Ureter (tissue), 1 donor: ENCODE measurements around the gene CREB5. TPM values are rescaled to one million over a fixed set of nuclear protein-coding genes. Genes with fewer than 3 reads are reported as not detected.
"Not testable (repeated sequence)": the region's sequence is repeated elsewhere in the genome, so short reads cannot be mapped to it uniquely, and the experiment has no call there.

Source experiments
- DNase-seq: peaks from one replicate; pipeline ENCODE4 v3.0.0-alpha.2; 2020; ENCODE audit warnings: low spot score
- total RNA-seq: library from RNA; stranded (reverse); gene quantifications from one replicate; pipeline ENCODE4 v1.2.4, GENCODE V29; 2023
- donor health status: DM: yes; HTN: yes; CAD: no.

CREB5 gene
- total RNA-seq, 1 donor from 2014 or later: 10.6 TPM

DNA sequence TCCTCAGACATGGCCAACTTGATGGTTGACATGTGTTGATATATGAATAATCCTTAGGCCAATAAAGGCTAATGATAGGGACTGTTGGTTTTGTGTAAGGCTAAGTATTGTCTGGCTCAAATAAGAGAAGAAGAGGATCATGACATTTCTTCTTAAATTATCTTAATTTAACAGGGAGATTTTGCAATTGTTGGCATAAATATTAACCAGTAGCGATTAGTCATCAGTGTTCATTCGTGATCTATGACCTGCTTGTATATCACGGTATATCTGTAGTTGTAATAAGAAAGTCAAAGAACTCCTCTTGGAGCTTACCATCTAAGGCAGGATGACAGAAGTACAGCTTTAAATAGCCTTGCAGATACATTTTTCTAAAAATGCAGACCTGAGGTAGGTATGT, 196.4 kb downstream of the CREB5 start:
- no peak for DNase-seq

DNA sequence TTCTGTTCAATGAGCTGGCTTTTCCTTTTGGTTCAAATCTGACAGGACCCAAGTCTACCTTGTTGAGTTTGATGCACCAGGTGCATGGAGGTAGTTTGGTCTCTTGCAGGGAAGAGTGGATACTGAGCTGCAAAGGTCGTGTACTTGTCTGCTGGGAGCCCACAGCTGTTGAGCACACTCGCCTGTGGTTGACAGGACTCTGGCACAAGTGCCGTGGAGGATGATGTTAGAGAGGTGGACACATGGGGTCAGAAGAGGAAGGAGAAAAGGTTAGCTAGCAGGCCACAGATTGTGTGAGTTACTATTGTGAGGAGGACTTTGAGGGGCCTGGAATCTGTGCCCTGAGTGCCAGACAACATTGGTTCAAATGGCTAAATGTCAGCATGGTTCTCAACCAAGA, 197.3 kb downstream of the CREB5 start:
- no peak for DNase-seq

DNA sequence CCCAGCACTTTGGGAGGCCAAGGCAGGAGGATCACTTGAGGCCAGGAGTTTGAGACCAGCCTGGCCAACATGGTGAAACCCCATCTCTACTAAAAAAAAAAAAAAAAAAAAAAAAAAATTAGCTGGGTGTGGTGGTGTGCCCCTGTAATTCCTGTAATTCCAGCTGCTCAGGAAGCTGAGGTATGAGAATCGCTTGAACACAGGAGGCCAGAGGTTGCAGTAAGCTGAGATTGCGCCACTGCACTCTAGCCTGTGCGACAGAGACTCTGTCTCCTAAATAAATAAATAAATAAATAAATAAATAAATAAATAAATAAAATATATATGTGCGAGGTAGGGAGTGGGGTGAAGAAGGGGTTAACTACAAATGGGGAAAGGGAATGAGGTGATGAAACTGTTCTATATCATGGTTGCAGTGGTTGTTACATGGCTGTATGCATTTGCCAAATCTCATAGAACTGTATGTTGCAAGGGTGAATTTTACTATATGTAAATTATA, 199.1 kb downstream of the CREB5 start:
- DNase-seq: not testable (repeated sequence)

DNA sequence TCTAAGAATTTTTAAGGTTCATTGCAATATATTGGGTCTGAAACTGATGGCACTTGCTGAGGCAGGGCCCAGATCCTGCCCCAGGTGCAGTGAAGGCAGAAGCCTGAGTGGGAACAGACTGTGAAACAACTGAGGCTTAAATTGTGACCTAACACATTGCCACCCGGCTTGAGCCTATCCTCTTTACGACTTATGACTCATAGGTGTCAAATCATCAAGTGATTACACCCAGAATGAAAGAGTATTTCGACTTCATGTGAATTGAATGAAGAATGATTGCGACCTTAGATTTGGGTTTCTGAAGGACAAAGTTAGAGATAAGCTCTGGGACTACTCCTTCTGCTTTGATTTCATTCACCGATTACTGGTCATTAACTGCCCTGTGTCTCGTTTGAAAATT, 200.9 kb downstream of the CREB5 start:
- no peak for DNase-seq

DNA sequence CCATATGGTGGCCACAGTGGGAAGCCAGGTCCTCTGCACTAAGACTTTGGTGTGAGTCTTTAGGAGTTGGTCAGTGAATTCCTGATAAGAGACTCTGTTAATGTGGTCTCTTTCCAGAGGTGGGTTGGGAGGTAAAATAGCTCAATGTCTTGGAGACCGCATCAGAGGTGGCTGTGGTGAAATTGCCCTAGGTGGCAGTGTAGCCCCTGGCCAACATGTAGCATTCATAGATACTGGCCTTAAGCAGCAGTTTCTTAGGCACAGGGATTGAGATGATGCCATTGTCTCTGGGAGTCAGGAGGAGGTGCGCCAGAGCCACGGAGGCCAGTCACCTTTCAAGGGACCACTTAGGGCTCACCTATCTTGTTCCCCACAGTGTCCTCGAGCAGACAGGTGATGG, 202.8 kb downstream of the CREB5 start:
- DNase-seq: no peak

DNA sequence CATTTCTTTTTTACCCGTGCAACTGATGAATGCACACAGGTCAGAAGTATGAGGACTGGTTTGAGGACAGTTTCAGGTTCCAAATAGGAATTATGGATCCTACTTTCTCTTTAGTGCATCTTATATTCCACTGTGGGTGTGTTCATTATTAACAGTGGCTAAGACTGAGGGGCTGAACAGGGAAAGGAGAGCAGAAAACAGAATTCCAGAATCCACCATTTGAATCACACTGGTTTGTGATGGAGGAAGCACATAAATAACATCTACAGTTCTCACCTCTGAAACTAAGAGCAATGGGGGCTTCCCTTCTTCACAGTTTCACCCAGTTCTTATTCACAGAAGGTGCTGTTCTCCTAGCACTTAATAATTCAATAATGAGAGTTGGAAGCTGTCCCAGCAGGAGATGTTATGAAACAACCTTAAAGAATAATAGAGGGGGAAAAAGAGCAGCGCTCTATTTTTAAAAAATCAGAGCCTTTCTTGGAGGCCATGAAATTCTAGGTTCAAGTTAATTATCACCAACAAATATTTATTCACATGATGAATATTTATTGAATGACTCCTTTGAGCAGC, 205.1 kb downstream of the CREB5 start:
- no peak for DNase-seq

DNA sequence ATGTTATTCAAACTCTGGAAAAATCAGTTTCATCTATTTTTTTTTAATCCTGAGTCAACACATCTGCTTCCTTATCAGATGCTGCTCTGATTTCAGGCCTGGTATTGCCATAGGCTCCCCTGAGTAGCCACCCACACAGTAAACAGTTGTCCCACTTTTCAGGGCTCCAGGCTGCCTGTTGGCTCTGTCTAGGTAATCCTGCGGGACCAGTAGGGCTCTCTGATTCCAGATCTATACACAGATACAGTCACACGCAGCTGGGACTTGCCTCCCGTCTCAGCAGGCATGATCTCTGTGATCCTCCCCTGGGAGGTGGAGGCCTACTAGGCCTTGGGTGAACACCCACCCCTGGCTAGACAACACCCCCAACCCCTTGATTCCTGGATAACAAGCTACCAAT, 206.1 kb downstream of the CREB5 start:
- no peak for DNase-seq

DNA sequence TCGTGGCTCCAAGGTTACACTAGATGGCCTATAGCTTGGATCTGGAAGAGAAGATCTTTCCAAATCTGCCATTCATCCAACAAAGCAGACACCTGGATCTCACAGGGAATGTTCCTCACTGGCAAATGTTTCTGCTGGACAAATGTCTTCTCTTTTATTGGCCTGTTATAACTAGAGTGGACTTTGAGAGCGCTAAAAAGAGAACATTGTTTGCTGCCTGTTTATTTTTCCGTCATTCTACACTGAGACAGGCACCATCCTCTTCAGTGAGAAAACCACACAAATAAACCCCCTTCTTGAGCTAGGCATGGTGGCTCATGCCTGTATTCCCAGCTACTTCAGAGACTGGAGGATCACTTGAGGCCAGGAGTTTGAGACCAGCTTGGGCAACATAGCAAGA, 206.9 kb downstream of the CREB5 start:
- DNase-seq: no peak

DNA sequence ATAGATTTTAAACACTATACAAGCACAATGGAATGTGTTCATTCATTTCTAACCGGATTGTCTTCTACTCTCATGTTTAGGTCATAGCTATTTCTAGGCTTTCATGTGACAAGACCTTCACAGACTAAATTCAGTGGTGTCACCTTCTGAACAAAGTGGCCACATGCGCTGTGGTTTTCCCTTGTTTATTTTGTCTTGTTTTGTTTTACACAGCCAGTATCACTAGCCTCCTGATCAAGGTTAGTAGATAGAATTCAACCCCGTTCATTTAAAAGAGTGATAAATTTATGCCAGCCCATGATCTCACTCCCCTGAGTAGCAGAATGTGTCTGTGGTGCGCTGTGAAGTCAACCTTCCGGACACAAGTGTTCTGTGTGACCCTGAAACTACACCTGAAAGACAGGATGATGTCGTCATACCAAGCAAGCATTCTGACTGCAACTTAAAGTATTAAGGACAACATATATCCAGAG, 209.1 kb downstream of the CREB5 start:
- no peak for DNase-seq

DNA sequence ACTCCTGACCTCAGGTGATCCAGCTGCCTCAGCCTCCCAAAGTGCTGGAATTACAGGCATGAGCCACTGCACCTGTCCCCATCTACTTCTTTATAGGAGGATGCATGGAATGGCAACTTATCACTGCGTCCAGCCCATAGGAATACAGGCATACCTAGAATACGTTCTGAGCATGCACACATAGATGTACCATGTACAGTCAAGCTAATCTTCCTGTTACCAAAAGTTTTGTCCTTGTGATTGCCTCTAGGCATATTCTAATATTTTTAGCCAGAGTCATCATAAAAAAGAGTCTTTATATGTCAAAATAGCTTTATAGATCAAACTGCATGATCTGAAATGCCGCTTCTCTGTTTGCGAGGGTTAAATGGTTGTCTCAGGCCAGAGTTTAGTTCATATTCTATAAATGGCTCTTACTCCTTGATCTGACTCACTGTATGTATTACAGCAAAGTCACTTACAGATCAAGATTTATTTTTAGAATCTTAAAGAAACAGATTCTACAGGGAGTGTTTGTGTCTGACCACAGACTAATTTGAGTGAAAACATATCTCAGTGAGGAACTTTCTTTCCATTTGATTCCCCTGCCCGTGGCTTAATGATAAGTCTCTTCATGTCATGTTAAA, 210.9 kb downstream of the CREB5 start:
- DNase-seq: no peak

DNA sequence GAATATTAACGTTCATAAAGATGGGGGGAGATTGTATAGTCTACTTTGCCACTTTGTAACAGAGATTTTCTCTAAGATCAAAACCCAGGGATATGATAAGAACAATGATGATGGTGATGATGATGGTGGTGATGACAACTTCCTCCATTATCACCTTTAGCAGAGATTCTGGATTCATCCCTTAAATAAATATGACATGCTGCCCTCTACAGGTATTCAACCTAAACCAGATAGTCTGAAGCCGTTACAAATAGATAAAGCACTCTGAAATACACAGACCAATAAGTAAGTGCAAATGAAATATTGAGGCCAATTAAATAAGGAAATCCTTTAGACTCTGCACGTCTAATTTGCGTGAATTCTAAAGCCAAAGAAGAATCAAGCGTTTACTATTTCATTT, 211.5 kb downstream of the CREB5 start:
- no peak for DNase-seq

DNA sequence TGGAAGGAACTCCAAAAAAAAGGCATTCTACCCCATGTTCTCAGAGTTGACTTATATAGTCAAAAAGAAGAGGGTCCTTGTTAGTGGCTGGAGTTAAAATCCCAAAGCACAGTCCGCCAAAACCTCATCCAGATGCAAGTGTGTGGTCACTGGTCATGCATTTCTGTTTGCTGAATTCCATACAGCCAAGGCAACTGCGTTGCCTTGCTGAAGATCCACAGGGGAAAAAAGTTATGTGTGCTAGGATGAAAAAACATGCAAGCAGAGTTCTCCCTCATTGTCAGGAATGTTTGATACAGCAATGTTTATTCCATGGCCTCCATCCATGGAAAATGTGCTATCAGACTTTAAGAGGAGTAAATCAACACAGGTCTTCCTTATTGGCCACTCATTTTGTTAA, 213.1 kb downstream of the CREB5 start:
- DNase-seq: no peak

DNA sequence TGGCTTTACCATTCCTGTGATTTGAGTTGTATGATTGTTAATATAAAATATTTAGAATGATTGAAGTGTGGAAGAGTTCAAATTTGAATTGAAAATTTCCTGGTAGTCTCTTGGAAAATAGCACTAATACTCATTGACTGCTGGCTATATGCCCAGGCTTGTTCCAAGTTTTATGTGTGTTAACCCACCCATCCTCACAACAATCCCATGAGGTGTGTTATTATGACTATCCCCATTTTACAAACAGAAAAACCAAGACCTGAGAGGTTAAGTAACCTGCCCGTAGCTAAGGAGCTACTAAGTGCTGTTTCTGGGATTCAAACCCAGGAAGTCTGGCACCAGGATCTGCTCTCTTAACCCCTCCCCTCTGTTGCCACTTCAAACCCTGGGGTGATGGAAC, 213.9 kb downstream of the CREB5 start:
- DNase-seq: no peak

DNA sequence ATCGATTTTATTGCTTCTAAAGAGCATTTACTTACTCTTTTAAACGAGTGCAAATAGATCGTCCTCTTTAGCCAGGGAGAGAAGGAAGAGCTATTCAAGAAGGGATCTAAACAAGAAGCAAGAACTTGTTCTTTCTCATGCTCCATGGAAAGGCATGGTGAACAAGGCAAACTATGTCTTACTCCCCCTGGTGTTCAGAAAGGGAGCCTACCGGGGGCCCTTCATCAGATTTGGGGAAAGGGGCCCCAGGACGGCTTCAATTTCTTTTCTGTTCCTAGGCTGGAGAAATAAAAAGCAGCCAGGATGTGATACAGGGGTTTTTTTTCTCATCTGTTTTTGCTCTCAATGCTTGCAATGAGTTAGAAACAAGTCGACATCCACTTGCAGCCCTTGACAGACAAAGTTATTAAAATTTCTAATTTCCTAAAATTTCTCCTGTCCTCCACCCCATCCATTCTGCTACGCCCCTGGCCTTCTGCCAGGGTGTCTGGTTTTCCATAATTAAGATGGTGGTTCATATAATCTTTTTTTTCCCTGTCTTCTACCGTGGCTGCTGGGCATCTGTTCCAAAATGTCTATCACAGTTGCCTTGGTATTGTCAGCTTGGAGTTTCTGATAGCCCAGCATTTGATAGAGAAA, 214.4 kb downstream of the CREB5 start:
- DNase-seq: no peak

DNA sequence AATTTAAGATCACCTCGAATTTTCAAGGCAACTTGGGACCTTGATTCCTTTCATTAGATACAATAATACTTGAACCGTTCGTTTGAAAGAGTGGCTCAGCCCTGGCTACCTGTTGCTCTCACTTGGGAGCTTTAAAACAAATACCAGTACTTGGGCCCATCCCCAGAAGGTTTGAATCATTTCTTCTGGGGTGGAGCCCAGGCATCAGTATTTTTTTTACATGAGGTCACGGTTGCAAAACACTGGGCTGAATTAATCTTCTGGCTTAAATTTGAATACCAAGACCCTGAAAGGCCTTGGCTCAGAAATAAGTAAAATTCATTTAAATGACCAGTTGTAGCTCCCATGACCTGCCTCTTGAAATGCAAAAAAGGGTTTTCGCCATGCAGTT, 214.9 kb downstream of the CREB5 start:
- DNase-seq: no peak

DNA sequence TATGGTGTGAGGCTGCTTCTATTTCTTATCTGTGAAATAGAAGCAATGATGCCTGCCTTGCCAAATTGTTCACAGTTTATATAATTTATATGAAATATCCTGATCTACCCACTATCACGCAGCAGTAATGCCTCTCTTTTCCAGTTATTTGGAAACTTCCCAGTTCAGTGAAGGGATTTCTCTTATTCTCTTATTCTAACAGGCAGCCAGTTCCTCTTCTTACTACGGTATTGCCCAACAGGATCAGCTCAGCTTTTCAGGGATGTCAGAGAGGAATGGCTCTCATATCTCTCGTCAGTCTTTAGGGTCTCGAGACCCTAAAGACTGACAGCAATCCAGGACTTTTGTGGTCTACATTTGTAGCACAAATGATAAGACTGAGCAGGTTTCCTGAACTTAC, 215.6 kb downstream of the CREB5 start:
- no peak for DNase-seq

DNA sequence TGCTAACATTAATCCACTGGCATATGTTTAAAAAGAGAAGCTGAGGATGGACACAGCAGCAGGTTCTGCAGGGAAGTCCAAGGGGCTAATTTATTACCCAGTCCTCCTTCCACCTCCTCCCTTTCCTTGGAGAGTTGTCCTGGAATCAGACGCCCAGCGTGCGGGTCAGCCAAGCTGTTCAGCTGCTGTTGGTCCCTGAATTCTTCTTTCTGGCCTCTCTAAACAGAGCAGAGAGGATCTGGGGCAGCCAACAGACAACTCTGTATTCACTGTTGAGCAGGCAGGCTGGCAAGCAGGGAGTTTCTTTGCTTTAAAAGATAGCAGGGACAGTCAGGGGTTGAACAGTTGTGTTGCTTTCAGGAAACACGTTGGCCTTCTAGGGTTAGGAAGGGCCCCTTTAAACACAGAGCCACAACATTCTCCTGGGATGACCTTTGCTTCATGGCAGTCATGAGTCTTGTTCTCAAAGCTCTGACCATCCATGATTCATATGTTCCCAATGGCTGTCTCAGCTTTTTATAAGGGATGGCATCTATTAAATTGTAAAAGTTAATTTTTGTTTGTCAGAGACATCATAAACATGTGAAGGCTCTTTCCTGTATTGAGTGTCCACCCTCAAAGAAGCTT, 217.0 kb downstream of the CREB5 start:
- DNase-seq: no peak

DNA sequence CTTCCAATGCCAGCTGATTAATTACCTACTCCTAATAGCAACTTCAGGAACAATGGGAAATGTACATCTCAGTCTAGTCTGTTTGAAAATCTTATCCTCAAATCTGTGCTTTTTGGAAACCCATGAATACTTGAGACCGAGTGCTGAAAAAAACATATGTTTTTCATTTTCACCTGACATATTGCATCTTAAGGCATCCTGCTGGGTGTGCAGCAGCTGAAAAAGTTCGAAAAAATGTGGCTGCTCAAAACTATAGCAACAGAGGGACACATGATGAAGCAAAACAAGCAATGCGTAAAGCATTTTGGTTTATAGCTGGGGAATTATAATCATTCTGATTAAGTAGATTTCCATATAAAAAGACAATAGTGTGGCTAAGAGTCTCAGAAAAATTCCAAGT, 218.0 kb downstream of the CREB5 start:
- no peak for DNase-seq

DNA sequence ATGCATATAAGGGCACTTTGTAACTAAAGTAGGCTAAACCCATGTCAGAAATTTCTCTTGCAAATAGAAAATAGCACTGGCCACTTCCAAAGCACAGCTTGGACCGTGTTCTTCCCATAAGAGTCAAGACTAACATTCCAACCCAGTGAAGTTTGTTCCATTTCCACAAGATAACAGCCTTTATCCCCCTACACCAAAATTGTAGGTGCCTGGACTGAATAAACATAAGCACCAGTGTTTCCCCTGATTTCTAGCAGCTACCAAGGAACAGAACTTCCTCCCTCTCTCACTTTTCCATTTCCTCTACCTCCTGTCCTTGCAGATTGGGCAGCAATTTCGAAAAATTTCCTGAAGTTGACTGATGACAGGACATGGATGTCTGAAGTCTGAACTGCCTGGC, 219.7 kb downstream of the CREB5 start:
- DNase-seq: no peak

DNA sequence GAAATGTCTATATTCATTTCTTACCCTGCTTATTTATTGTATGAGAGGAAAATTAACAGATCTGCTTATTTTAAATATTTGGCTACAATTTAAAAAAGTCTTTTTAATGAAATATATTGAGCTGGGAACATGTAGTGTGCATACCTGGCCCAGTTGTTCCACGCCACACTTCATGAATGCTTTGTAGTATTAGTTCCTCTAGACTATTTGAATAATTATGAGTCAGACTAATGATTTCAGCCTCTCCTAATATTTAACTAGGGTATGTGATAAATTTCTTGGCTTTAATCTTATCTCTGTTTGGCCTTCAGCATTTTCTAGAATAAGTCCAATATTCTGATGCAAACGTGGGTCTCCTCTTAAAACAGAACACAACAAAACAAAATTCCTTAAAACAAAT, 226.6 kb downstream of the CREB5 start:
- no peak for DNase-seq

DNA sequence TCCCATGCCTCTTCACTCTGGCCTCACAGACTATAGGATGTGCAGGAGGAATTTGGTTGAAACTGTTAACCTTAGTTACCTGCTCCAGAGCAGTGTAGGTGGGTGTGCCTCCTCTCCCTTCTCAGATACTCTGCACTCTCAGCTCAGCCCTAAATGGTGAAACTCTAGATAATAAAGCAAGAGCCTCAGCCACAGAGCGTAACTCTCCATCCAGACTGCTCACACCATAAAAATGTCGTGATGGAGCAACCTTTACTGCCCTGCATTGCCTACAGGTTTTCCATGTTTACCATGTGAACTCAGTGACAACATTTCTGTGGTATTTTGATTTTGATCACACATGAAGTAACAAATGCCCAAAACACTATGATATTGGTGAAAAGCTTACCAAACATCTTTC, 227.7 kb downstream of the CREB5 start:
- no peak for DNase-seq

DNA sequence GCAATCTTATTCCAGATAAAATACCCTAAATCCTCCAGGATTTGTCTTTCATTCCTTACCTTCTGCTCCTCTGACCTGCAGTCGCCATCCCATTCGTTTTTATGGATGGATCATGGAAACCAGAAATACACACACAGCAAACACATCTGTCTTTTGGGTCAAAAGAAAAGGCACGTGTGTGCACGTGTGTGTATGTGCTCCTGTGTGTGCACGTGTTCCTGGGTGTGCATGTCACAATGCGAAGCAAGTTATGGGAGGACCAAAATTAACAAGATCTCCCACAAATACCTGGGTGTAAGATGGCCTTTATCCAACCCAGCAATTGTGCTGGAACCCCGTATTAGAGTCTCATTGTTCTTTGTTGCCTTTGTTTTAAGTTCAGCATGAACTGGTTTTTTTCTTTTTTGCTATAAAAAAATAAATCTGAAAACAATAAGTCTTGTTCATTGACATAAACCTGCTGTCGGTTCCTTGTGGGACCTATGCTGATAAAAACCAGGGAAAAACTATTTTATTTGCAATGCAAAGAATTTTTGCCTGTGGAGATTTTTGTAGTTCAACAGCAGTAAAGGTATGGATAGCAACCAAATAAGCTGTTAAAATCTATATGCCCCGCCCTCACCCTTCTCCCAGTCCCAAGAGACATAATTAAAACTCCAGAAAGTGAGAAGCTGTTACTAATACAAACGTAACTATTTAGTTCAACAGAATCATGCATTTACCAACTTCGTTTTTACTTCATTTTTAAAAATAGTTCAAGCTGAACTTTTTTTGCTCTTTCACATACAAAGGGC, 229.6 kb downstream of the CREB5 start:
- DNase-seq: no peak
